Loucy (cell line): ENCODE data around the gene PRADC1.

Experiments used
- H2AFZ ChIP-seq: fragments of 200-600 bp; sonication (generic); 2 replicates; pipeline ENCODE4 v1.6.0; 2016; ENCODE audit warnings: antibody characterized with exemption, mild to moderate bottlenecking, low read length, moderate library complexity
- H3F3A ChIP-seq: fragments of 200-600 bp; 2 replicates; pipeline ENCODE4 v1.6.0; 2016; ENCODE audit warnings: antibody characterized with exemption, low read depth, mild to moderate bottlenecking
- H3K27me3 ChIP-seq: fragments of 200-600 bp; sonication (generic); 2 replicates; pipeline ENCODE4 v1.6.1; 2014; ENCODE audit warnings: low read length, mild to moderate bottlenecking; ENCODE audit not compliant: insufficient read depth, poor library complexity, severe bottlenecking
- H3K36me3 ChIP-seq: fragments of 200-600 bp; sonication (generic); 2 replicates; pipeline ENCODE4 v1.6.1; 2016; ENCODE audit warnings: low read length; ENCODE audit not compliant: insufficient read depth
- H3K4me1 ChIP-seq: fragments of 200-600 bp; sonication (generic); 2 replicates; pipeline ENCODE4 v1.5.1; 2014; ENCODE audit warnings: low read length, mild to moderate bottlenecking; ENCODE audit not compliant: insufficient read depth, poor library complexity, severe bottlenecking
- H3K4me2 ChIP-seq: fragments of 200-600 bp; sonication (generic); 2 replicates; pipeline ENCODE4 v1.6.0; 2014; ENCODE audit warnings: antibody characterized with exemption, low read length, low read depth, mild to moderate bottlenecking; ENCODE audit not compliant: poor library complexity, severe bottlenecking
- H3K4me3 ChIP-seq: fragments of 200-600 bp; sonication (generic); 2 replicates; pipeline ENCODE4 v1.5.1; 2014; ENCODE audit warnings: low read length, mild to moderate bottlenecking, mixed read lengths; ENCODE audit not compliant: poor library complexity, severe bottlenecking
- H3K79me2 ChIP-seq: fragments of 200-600 bp; sonication (generic); 2 replicates; pipeline ENCODE4 v1.6.1; 2014; ENCODE audit warnings: low read length; ENCODE audit not compliant: insufficient read depth
- H3K9ac ChIP-seq: fragments of 200-600 bp; sonication (generic); 2 replicates; pipeline ENCODE4 v1.6.0; 2014; ENCODE audit warnings: mild to moderate bottlenecking, low read depth, low read length, moderate library complexity; ENCODE audit not compliant: poor library complexity, severe bottlenecking
- H3K9me2 ChIP-seq: fragments of 200-600 bp; sonication (generic); replicated peaks from 2 replicates; pipeline ENCODE4 v1.6.1; 2016; ENCODE audit warnings: low read depth, low read length, mixed read lengths
- H3K9me3 ChIP-seq: fragments of 200-600 bp; sonication (generic); 2 replicates; pipeline ENCODE4 v1.6.1; 2014; ENCODE audit warnings: mild to moderate bottlenecking, antibody characterized with exemption, low read length, low read depth; ENCODE audit not compliant: insufficient read depth
- H4K20me1 ChIP-seq: fragments of 200-600 bp; sonication (generic); 2 replicates; pipeline ENCODE4 v1.6.0; 2014; ENCODE audit warnings: antibody characterized with exemption, low read length, mild to moderate bottlenecking; ENCODE audit not compliant: insufficient read depth, poor library complexity, severe bottlenecking
- EZH2phosphoT487 ChIP-seq: fragments of 200-600 bp; IDR thresholded peaks from 2 replicates; pipeline ENCODE4 v1.6.1; 2018; ENCODE audit warnings: antibody characterized with exemption, mild to moderate bottlenecking, moderate library complexity, borderline replicate concordance
- TF ChIP-seq, protein P1 (sequence below): fragments of 200-600 bp; sonication (generic); conservative IDR thresholded peaks from 2 replicates; pipeline ENCODE4 v1.5.1; 2014; ENCODE audit warnings: mild to moderate bottlenecking, antibody characterized with exemption, low read length

Gene PRADC1

DNA sequence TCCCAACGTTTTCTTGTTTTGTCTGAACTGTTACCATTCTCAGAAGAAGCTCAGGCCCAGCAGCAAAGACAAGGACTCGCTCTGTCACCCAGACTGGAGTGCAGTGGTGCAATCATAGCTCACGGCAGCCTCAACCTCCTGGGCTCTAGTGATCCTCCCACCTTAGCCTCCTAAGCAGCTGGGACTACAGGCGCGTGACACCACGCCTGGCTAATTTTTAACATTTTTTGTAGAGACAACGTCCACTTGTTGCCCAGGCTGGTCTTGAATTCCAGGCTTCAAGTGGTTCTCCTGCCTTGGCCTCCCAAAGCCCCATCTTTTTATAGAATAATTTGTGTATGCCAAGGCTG, 21.0 kb downstream of the PRADC1 start:
- Histone ChIP-seq H3K9me3 (no peaks in the 10 kb centered on the region), H3K36me3 (no peaks in the 10 kb centered on the region), H3K9me2 (no peaks in the 10 kb centered on the region), H3K79me2 (peaks cover 15% of the 10 kb centered on the region; the same call in 1 of the 2 replicates), H3K27me3 (no peaks in the 10 kb centered on the region), H3K4me2 (no peak overlapping the region), H4K20me1 (no peaks in the 10 kb centered on the region), H3K4me3 (no peak overlapping the region), H3K9ac (no peak overlapping the region), H3F3A (peaks cover 3% of the 10 kb centered on the region; the same call in 1 of the 2 replicates), H3K4me1 (peaks cover 26% of the 10 kb centered on the region), H2AFZ (no peak overlapping the region)
- TF ChIP-seq EZH2phosphoT487, result no peak
- TF ChIP-seq, protein P1, sequence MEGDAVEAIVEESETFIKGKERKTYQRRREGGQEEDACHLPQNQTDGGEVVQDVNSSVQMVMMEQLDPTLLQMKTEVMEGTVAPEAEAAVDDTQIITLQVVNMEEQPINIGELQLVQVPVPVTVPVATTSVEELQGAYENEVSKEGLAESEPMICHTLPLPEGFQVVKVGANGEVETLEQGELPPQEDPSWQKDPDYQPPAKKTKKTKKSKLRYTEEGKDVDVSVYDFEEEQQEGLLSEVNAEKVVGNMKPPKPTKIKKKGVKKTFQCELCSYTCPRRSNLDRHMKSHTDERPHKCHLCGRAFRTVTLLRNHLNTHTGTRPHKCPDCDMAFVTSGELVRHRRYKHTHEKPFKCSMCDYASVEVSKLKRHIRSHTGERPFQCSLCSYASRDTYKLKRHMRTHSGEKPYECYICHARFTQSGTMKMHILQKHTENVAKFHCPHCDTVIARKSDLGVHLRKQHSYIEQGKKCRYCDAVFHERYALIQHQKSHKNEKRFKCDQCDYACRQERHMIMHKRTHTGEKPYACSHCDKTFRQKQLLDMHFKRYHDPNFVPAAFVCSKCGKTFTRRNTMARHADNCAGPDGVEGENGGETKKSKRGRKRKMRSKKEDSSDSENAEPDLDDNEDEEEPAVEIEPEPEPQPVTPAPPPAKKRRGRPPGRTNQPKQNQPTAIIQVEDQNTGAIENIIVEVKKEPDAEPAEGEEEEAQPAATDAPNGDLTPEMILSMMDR, result no peak

DNA sequence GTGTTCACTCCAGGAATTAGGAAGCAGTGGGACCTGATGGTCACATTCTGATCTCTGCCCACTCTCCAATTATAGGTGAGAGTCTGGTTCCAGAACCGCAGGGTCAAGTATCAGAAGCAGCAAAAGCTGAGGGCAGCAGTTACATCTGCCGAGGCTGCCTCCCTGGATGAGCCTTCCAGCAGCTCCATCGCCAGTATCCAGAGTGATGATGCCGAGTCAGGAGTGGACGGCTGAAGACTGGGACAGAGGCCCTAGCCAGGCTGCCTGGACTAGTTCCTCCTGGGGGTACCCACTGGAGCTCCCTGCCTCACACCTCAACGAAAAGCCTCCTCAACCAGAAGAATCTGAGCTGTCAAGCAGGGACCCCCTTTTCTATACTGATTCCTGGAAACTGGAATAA, 22.3 kb downstream of the PRADC1 start:
- Histone ChIP-seq H3K9ac (no peak overlapping the region), H3K4me3 (no peak overlapping the region), H2AFZ (no peak overlapping the region), H3K4me2 (no peak overlapping the region), H4K20me1 (no peaks in the 10 kb centered on the region), H3K4me1 (peaks cover 26% of the 10 kb centered on the region), H3K79me2 (peaks cover 14% of the 10 kb centered on the region; the same call in 1 of the 2 replicates), H3F3A (peaks cover 3% of the 10 kb centered on the region; the same call in 1 of the 2 replicates), H3K9me2 (no peaks in the 10 kb centered on the region), H3K27me3 (no peaks in the 10 kb centered on the region), H3K9me3 (no peaks in the 10 kb centered on the region), H3K36me3 (no peaks in the 10 kb centered on the region)
- TF ChIP-seq, protein P1, result no peak
- TF ChIP-seq EZH2phosphoT487, result no peak

DNA sequence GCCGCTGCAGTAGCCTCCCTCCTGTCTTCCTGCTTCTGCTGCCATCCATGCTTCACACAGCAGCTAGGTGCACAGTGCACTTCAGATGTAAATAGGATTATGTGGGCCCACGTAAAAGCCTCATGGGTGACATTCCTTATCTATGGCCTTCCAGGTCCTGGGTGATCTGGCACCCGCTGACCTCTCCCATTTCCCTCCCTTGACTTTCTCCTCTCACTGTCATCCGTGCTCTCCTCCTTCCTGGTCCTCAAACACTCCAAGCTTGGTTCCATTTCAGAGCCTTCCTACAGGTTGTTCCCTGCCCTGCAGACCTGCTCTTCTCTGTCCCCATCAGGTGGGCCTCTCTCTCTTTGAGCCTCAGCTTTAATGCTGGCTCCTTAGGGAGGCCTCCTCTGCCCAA, 23.0 kb downstream of the PRADC1 start:
- H3F3A ChIP-seq, result peaks cover 2% of the 10 kb centered on the region; the same call in 1 of the 2 replicates
- no peak overlapping the region for H3K9ac ChIP-seq
- no peaks in the 10 kb centered on the region for H3K9me3 ChIP-seq
- no peaks in the 10 kb centered on the region for H3K27me3 ChIP-seq
- no peak overlapping the region for H3K4me2 ChIP-seq
- no peaks in the 10 kb centered on the region for H3K36me3 ChIP-seq
- TF ChIP-seq EZH2phosphoT487, result no peak
- TF ChIP-seq, protein P1, result no peak
- no peak overlapping the region for H2AFZ ChIP-seq
- peaks cover 19% of the 10 kb centered on the region for H3K4me1 ChIP-seq
- no peaks in the 10 kb centered on the region for H3K9me2 ChIP-seq
- H4K20me1 ChIP-seq, result no peaks in the 10 kb centered on the region
- H3K4me3 ChIP-seq, result no peak overlapping the region
- peaks cover 7% of the 10 kb centered on the region; the same call in 1 of the 2 replicates for H3K79me2 ChIP-seq
